WTC11 (cell line): ENCODE data around the gene KDELR3. TPM values are rescaled to one million over a fixed set of nuclear protein-coding genes. Genes with fewer than 3 reads are reported as not detected.
A peak's percentile ranks its signal among the peaks of the same experiment; 100 is the strongest.

ENCODE experiments used
- ATAC-seq: fragments of 200-7000 bp; cut with Tn5 transposase; 2 replicates; pipeline ENCODE4 v1.10.0; 2021; ENCODE audit warnings: mild to moderate bottlenecking, moderate library complexity
- CTCF ChIA-PET: fragments of 300-600 bp; sonication (Branson Sonifier 250); formaldehyde crosslinking; loops from one replicate; lab custom pipeline; 2021; ENCODE audit warnings: antibody characterized with exemption; lab: Charles Lee
- POLR2A ChIA-PET: fragments of 350-600 bp; sonication (Branson Sonifier 250); formaldehyde crosslinking; loops from one replicate; lab custom pipeline; 2021; ENCODE audit warnings: antibody characterized with exemption; lab: Charles Lee
- DNase-seq: peaks from one replicate; pipeline ENCODE4 v3.0.0; 2021; ENCODE audit warnings: low spot score
- H3K27ac Mint-ChIP-seq: 2 replicates; pipeline ENCODE4 v1.8.0; 2021; ENCODE audit warnings: mixed read lengths
- H3K27me3 Mint-ChIP-seq: 2 replicates; pipeline ENCODE4 v1.8.0; 2021; ENCODE audit warnings: low read depth, mild to moderate bottlenecking, moderate library complexity, mixed read lengths
- H3K36me3 Mint-ChIP-seq: 2 replicates; pipeline ENCODE4 v1.8.0; 2021; ENCODE audit warnings: mixed read lengths
- H3K4me1 Mint-ChIP-seq: 2 replicates; pipeline ENCODE4 v1.8.0; 2022; ENCODE audit warnings: mixed read lengths
- H3K4me3 Mint-ChIP-seq: 2 replicates; pipeline ENCODE4 v1.8.0; 2021; ENCODE audit warnings: mild to moderate bottlenecking, moderate library complexity, mixed read lengths
- H3K9me3 Mint-ChIP-seq: 2 replicates; pipeline ENCODE4 v1.8.0; 2021; ENCODE audit warnings: mixed read lengths
- AR ChIP-seq: fragments of 250-450 bp; sonication (Bioruptor Pico); IDR thresholded peaks from 2 replicates; pipeline ENCODE4 v1.9.0; 2021; ENCODE audit warnings: mild to moderate bottlenecking
- ATF1 ChIP-seq: sonication (generic); formaldehyde crosslinking; IDR thresholded peaks from 2 replicates; pipeline ENCODE4 v1.8.1; 2023; ENCODE audit warnings: mild to moderate bottlenecking, moderate library complexity, missing genetic modification reagents
- ATF2 ChIP-seq: sonication (generic); formaldehyde crosslinking; IDR thresholded peaks from 2 replicates; pipeline ENCODE4 v1.8.1; 2022; ENCODE audit warnings: low read depth, missing genetic modification reagents, borderline replicate concordance
- CDX4 ChIP-seq: fragments of 250-450 bp; sonication (Bioruptor Pico); IDR thresholded peaks from 2 replicates; pipeline ENCODE4 v1.9.0; 2021; ENCODE audit warnings: moderate library complexity, mild to moderate bottlenecking, inconsistent platforms, borderline replicate concordance
- CREM ChIP-seq: sonication (generic); formaldehyde crosslinking; IDR thresholded peaks from 2 replicates; pipeline ENCODE4 v1.8.1; 2022; ENCODE audit warnings: mild to moderate bottlenecking, missing genetic modification reagents, moderate library complexity
- CTCF ChIP-seq: fragments of 200-600 bp; IDR thresholded peaks from 2 replicates; pipeline ENCODE4 v1.8.0; 2022; ENCODE audit warnings: antibody characterized with exemption
- ESRRA ChIP-seq: sonication (generic); formaldehyde crosslinking; IDR thresholded peaks from 2 replicates; pipeline ENCODE4 v1.8.1; 2022; ENCODE audit warnings: mild to moderate bottlenecking, missing genetic modification reagents, borderline replicate concordance
- ETV6 ChIP-seq: sonication (generic); formaldehyde crosslinking; IDR thresholded peaks from 2 replicates; pipeline ENCODE4 v1.8.1; 2022; ENCODE audit warnings: mild to moderate bottlenecking, missing genetic modification reagents
- FOXK1 ChIP-seq: sonication (generic); formaldehyde crosslinking; IDR thresholded peaks from 2 replicates; pipeline ENCODE4 v1.8.0; 2022; ENCODE audit warnings: mild to moderate bottlenecking, moderate library complexity, missing genetic modification reagents
- GTF2I ChIP-seq: fragments of 250-450 bp; sonication (Bioruptor Pico); conservative IDR thresholded peaks from 2 replicates; pipeline ENCODE4 v1.4.0; 2021; ENCODE audit warnings: mild to moderate bottlenecking
- MAX ChIP-seq: sonication (generic); formaldehyde crosslinking; IDR thresholded peaks from 2 replicates; pipeline ENCODE4 v1.8.0; 2022; ENCODE audit warnings: mild to moderate bottlenecking, missing genetic modification reagents
- NFYB ChIP-seq: sonication (generic); formaldehyde crosslinking; conservative IDR thresholded peaks from 2 replicates; pipeline ENCODE4 v1.8.0; 2022; ENCODE audit warnings: low read depth, missing genetic modification reagents
- PRDM15 ChIP-seq: sonication (generic); formaldehyde crosslinking; IDR thresholded peaks from 2 replicates; pipeline ENCODE4 v1.8.0; 2022; ENCODE audit warnings: missing genetic modification reagents
- RORB ChIP-seq: fragments of 250-450 bp; sonication (Bioruptor Pico); IDR thresholded peaks from 2 replicates; pipeline ENCODE4 v1.9.0; 2021; ENCODE audit warnings: mild to moderate bottlenecking
- SOX15 ChIP-seq: fragments of 250-450 bp; sonication (Bioruptor Pico); IDR thresholded peaks from 2 replicates; pipeline ENCODE4 v1.9.0; 2021; ENCODE audit warnings: mild to moderate bottlenecking
- TEAD1 ChIP-seq: sonication (generic); formaldehyde crosslinking; IDR thresholded peaks from 2 replicates; pipeline ENCODE4 v1.8.0; 2022; ENCODE audit warnings: mild to moderate bottlenecking, missing genetic modification reagents
- ZMAT4 ChIP-seq: fragments of 250-450 bp; sonication (Bioruptor Pico); IDR thresholded peaks from 2 replicates; pipeline ENCODE4 v1.9.0; 2021; ENCODE audit warnings: mild to moderate bottlenecking
- ZNF121 ChIP-seq: sonication (generic); formaldehyde crosslinking; IDR thresholded peaks from 2 replicates; pipeline ENCODE4 v1.8.0; 2023; ENCODE audit warnings: missing genetic modification reagents
- ZNF219 ChIP-seq: sonication (generic); formaldehyde crosslinking; IDR thresholded peaks from 2 replicates; pipeline ENCODE4 v1.8.0; 2023; ENCODE audit warnings: missing genetic modification reagents, mild to moderate bottlenecking, borderline replicate concordance
- ZNF416 ChIP-seq: fragments of 250-450 bp; sonication (Bioruptor Pico); IDR thresholded peaks from 2 replicates; pipeline ENCODE4 v1.9.0; 2021; ENCODE audit warnings: mild to moderate bottlenecking, inconsistent platforms
- total RNA-seq: library from RNA; stranded (reverse); gene quantifications from 3 replicates; pipeline ENCODE4 v1.2.3, GENCODE V29; 2021

The KDELR3 gene
- total RNA-seq, 1 experiment from 2014 or later, result 5.7 TPM

GRCh38 chr22:38419858-38420160 is 48.1 kb upstream of the KDELR3 start:
- ATAC-seq, result no peak
- ChIA-PET POLR2A (no interaction called here), CTCF (interaction anchor here (0.7 to 1.5 kb wide), 5 partner anchors 14 to 1376 kb away, joined by 3 to 7 read pairs (median 3); no protein-coding TSS in a partner anchor)
- Mint-ChIP-seq H3K4me1 (peaks cover 41% of the 10 kb centered on the region), H3K9me3 (no peaks in the 10 kb centered on the region), H3K27ac (no peak overlapping the region), H3K27me3 (no peaks in the 10 kb centered on the region), H3K4me3 (no peak overlapping the region), H3K36me3 (no peaks in the 10 kb centered on the region)
- no peak for DNase-seq
- no peak for TF ChIP-seq CREM (CRISPR knock-in tag)
- no peak for TF ChIP-seq SOX15
- no peak for TF ChIP-seq ZNF416
- peak; percentile 90; the same call in 1 of the 2 replicates for TF ChIP-seq ESRRA (CRISPR knock-in tag)

GRCh38 chr22:38420734-38421133 is 47.2 kb upstream of the KDELR3 start:
- Mint-ChIP-seq H3K4me1 (peaks cover 32% of the 10 kb centered on the region), H3K4me3 (no peak overlapping the region), H3K27ac (no peak overlapping the region), H3K9me3 (no peaks in the 10 kb centered on the region), H3K36me3 (no peaks in the 10 kb centered on the region), H3K27me3 (no peaks in the 10 kb centered on the region)
- DNase-seq (no peak), ATAC-seq (no peak)
- ChIA-PET CTCF (interaction anchor here (0.7 to 1.5 kb wide), 4 partner anchors 13 to 1377 kb away, joined by 3 to 7 read pairs (median 4); no protein-coding TSS in a partner anchor), POLR2A (no interaction called here)
- TF ChIP-seq RORB (CRISPR knock-in tag), result no peak
- no peak for TF ChIP-seq AR
- no peak for TF ChIP-seq ZNF219 (CRISPR knock-in tag)

- ChIA-PET CTCF (interaction anchor here (0.6 to 3.8 kb wide), 3 partner anchors 9 to 1175 kb away, joined by 3 to 30 read pairs (median 22); no protein-coding TSS in a partner anchor), POLR2A (no interaction called here)
- Mint-ChIP-seq H3K27ac (peak overlapping the region; percentile 19; the same call in 1 of the 2 replicates), H3K36me3 (no peaks in the 10 kb centered on the region), H3K27me3 (no peaks in the 10 kb centered on the region), H3K4me1 (peaks cover 24% of the 10 kb centered on the region), H3K9me3 (no peaks in the 10 kb centered on the region), H3K4me3 (no peak overlapping the region)
- no peak for DNase-seq
- peak; percentile 63 for ATAC-seq
- TF ChIP-seq ZNF121 (CRISPR knock-in tag), result no peak
- no peak for TF ChIP-seq ATF1 (CRISPR knock-in tag)
- no peak for TF ChIP-seq GTF2I
- no peak for TF ChIP-seq ESRRA (CRISPR knock-in tag)
- no peak for TF ChIP-seq ATF2 (CRISPR knock-in tag)
- TF ChIP-seq FOXK1 (CRISPR knock-in tag), result no peak
- TF ChIP-seq CDX4, result no peak
- TF ChIP-seq MAX (CRISPR knock-in tag), result 0 out of 2 replicates have a peak, but pooled peaks have one; percentile 28
- no peak for TF ChIP-seq NFYB
- TF ChIP-seq ZMAT4 (CRISPR knock-in tag), result no peak
- peak; percentile 83 for TF ChIP-seq ETV6 (CRISPR knock-in tag)
- no peak for TF ChIP-seq CTCF
- TF ChIP-seq PRDM15 (CRISPR knock-in tag), result peak; percentile 58; the same call in 1 of the 2 replicates
- TF ChIP-seq TEAD1 (CRISPR knock-in tag), result no peak
Observed at GRCh38 chr22:38422611-38423511, 45.0 kb upstream of the KDELR3 start.
